Heart left ventricle (tissue), 16 donors: ENCODE results near the gene LAPTM5. TPM values are rescaled to one million over a fixed set of nuclear protein-coding genes. Genes with fewer than 3 reads are reported as not detected.
A peak's percentile ranks its signal among the peaks of the same experiment; 100 is the strongest.

Source experiments
- ATAC-seq, 4 donors: fragments of 200-7000 bp; cut with Tn5 transposase; one replicate each; pipeline ENCODE4 v1.9.1; 2020 to 2022; ENCODE audit warnings: moderate library complexity in 4 of 4, mild to moderate bottlenecking in 3 of 4, moderate number of reproducible peaks in 1 of 4
- DNase-seq, 5 donors: peaks; one replicate each; pipeline ENCODE4 v3.0.0-alpha.2; 2020
- H3K27ac ChIP-seq, 12 donors: fragments of 200-600 bp; sonication (generic) in 4 of 12; one replicate each; pipeline versions ENCODE4 v1.5.0 to v1.8.0; 2016 to 2022; ENCODE audit warnings: mild to moderate bottlenecking in 2 of 12
- H3K27me3 ChIP-seq, 9 donors: fragments of 200-600 bp; sonication (generic) in 2 of 9; one replicate each; pipeline versions ENCODE4 v1.5.1 to v1.8.0; 2016 to 2022; ENCODE audit warnings: mild to moderate bottlenecking in 3 of 9
- H3K36me3 ChIP-seq, 9 donors: fragments of 200-600 bp; sonication (generic) in 2 of 9; one replicate each; pipeline versions ENCODE4 v1.5.0 to v1.8.0; 2018 to 2022; ENCODE audit warnings: mild to moderate bottlenecking in 2 of 9
- H3K4me1 ChIP-seq, 12 donors: fragments of 200-600 bp; sonication (generic) in 4 of 12; one replicate each; pipeline versions ENCODE4 v1.5.0 to v1.8.0; 2016 to 2022; ENCODE audit warnings: mild to moderate bottlenecking in 3 of 12
- H3K4me3 ChIP-seq, 12 donors: fragments of 200-600 bp; sonication (generic) in 4 of 12; one replicate each; pipeline versions ENCODE4 v1.5.0 to v1.8.0; 2017 to 2022; ENCODE audit warnings: mild to moderate bottlenecking in 9 of 12, moderate library complexity in 4 of 12
- H3K9me3 ChIP-seq, 12 donors: fragments of 200-600 bp; sonication (generic) in 4 of 12; one replicate each; pipeline versions ENCODE4 v1.5.0 to v1.8.0; 2016 to 2022; ENCODE audit warnings: mild to moderate bottlenecking in 1 of 12
- CTCF ChIP-seq, 12 donors: fragments of 200-600 bp; sonication (generic) in 4 of 12; IDR thresholded peaks; one replicate each; pipeline versions ENCODE4 v1.5.0 to v1.8.0; 2018 to 2022; ENCODE audit warnings: antibody characterized with exemption in 12 of 12, mild to moderate bottlenecking in 5 of 12
- POLR2A ChIP-seq, 2 donors: fragments of 450-650 bp; IDR thresholded peaks; one replicate each; pipeline ENCODE4 v1.6.1; 2017; ENCODE audit warnings: antibody characterized with exemption in 2 of 2, mild to moderate bottlenecking in 2 of 2, moderate library complexity in 2 of 2
- WGBS, 4 donors: extraction: QIAGEN DNeasy Blood & Tissue Kit in 2 of 4; methylation state at CpG; one replicate each; pipeline versions ENCODE4 v1.1.5 to v1.1.7; 2013 to 2018; 5-methylcytosine and 5-hydroxymethylcytosine counted together
- intact Hi-C, 10 donors: fragments of 100-400 bp; cut with DNase I; formaldehyde crosslinking; loops; one replicate each; pipeline versions ENCODE4 v1.11.1 to v1.14.2; 2022
- polyA plus RNA-seq, 2 donors: library from polyadenylated mRNA; stranded (reverse); fragments of 200-250 nt; gene quantifications; one replicate each; pipeline ENCODE4 v1.2.3, GENCODE V29; 2013
- total RNA-seq, 9 donors: library from RNA; depleted of rRNA in 2 of 9; stranded (reverse); fragments of >200 nt in 2 of 9; fragmentation: NEBNext Ultra II Directional in 3 of 9; extraction: Animal tissue kit (Norgen Biotek cat#: 25700) in 3 of 9; gene quantifications; one replicate each; pipeline versions ENCODE4 v1.1.0 to v1.2.4, GENCODE V29; 2016 to 2023
- donor health status: ischemic (EF 13 %, LVEDD 7.1; RV severe dilation, severe dysfunction).
- donor health status: healthy with polysubstance abuse.
- donor health status: DM: no; HTN: yes; CAD: no.
- donor health status: DM: no; HTN: no; CAD: no.
- donor health status: ischemic (EF 25% LVEDD 6.9; RV normal size, moderate dysfunction).
- donor health status: ischemic (EF 25% LVEDD 5.7; RV mildly dilated, moderate dysfunction).
- donor health status: healthy.
- donor health status: DM: yes; HTN: yes; CAD: no.
- donor health status: ischemic (EF 35%, LVEDD 5.7; RV mildly dilated, moderate dysfunction).
- donor health status: nonischemic (EF 11% LVEDD 7.7; RV severe dilation, severe dysfunction).
- donor health status: DM: yes; HTN: yes; CAD: no.
- donor health status: PGD.
- donor health status: ischemic (EF 29% LVEDD 5.4; RV normal size, mild dysfunction).
- donor health status: nonischemic (EF 23%, LVEDD 6.1; RV moderate dilation, normal function).

The LAPTM5 gene
- total and polyA plus RNA-seq, 11 donors: 6.9 to 260 (median 14.3) TPM

GRCh38 chr1:30735124-30735523, 22.4 kb downstream of the LAPTM5 start:
- intact Hi-C loops: no loop called here
- DNase-seq: peak in 1 of 5 donors; percentile 75
- Histone ChIP-seq H3K4me1 (peaks cover 0 to 4% (median 0%) of the 10 kb centered on the region in 12 donors), H3K27ac (no peak overlapping the region), H3K36me3 (peaks cover 0 to 78% (median 0%) of the 10 kb centered on the region in 9 donors), H3K27me3 (peaks cover 0 to 11% (median 0%) of the 10 kb centered on the region in 9 donors), H3K4me3 (no peak overlapping the region), H3K9me3 (no peaks in the 10 kb centered on the region)
- peak; percentile 63 to 71 (median 67) for ATAC-seq
- WGBS, 4 donors: 50 to 61% (median 57%) methylated on average over 6 of the region's 6 CpGs
- TF ChIP-seq POLR2A (IDR thresholded peaks at IDR 0.05) (no peak), CTCF (IDR thresholded peaks at IDR 0.05) (no peak)

- no peak for TF ChIP-seq POLR2A (IDR thresholded peaks at IDR 0.05)
- no peak for TF ChIP-seq CTCF (IDR thresholded peaks at IDR 0.05)
- peaks cover 0 to 11% (median 0%) of the 10 kb centered on the region in 9 donors for H3K27me3 ChIP-seq
- no peak overlapping the region for H3K27ac ChIP-seq
- H3K36me3 ChIP-seq: peaks cover 0 to 73% (median 0%) of the 10 kb centered on the region in 9 donors
- peaks cover 0 to 8% (median 0%) of the 10 kb centered on the region in 12 donors for H3K4me1 ChIP-seq
- no peaks in the 10 kb centered on the region for H3K9me3 ChIP-seq
- no peak for DNase-seq
- intact Hi-C loops: loop anchor here in 1 of 10 donors (5.0 kb wide), 1 partner anchor 193 kb away; no protein-coding TSS in a partner anchor
- H3K4me3 ChIP-seq: no peak overlapping the region
- 95 to 97% (median 96%) methylated on average over 4 of the region's 4 CpGs for WGBS, 4 donors
- ATAC-seq: no peak
Measured at GRCh38 chr1:30734580-30734979, 23.0 kb downstream of the LAPTM5 start.

- H3K4me1 ChIP-seq: peaks cover 0 to 8% (median 0%) of the 10 kb centered on the region in 12 donors
- no peaks in the 10 kb centered on the region for H3K9me3 ChIP-seq
- WGBS, 4 donors: 85 to 95% (median 90%) methylated on average over 4 of the region's 4 CpGs
- H3K27me3 ChIP-seq: peaks cover 0 to 6% (median 0%) of the 10 kb centered on the region in 9 donors
- no peak for TF ChIP-seq CTCF (IDR thresholded peaks at IDR 0.05)
- no peak for TF ChIP-seq POLR2A (IDR thresholded peaks at IDR 0.05)
- intact Hi-C loops: loop anchor here in 1 of 10 donors (5.0 kb wide), 1 partner anchor 193 kb away; no protein-coding TSS in a partner anchor
- peaks cover 0 to 68% (median 0%) of the 10 kb centered on the region in 9 donors for H3K36me3 ChIP-seq
- H3K27ac ChIP-seq: no peak overlapping the region
- ATAC-seq (no peak), DNase-seq (no peak)
- H3K4me3 ChIP-seq: no peak overlapping the region
Measured at GRCh38 chr1:30734106-30734505, 23.5 kb downstream of the LAPTM5 start.

GRCh38 chr1:30733493-30733892, 24.1 kb downstream of the LAPTM5 start:
- no peak for ATAC-seq
- no peak for DNase-seq
- Histone ChIP-seq H3K4me3 (no peak overlapping the region), H3K9me3 (no peaks in the 10 kb centered on the region), H3K27me3 (no peaks in the 10 kb centered on the region), H3K4me1 (peaks cover 0 to 8% (median 0%) of the 10 kb centered on the region in 12 donors), H3K27ac (no peak overlapping the region), H3K36me3 (peaks cover 0 to 62% (median 0%) of the 10 kb centered on the region in 9 donors)
- intact Hi-C loops: loop anchor here in 1 of 10 donors (5.0 kb wide), 1 partner anchor 194 kb away; no protein-coding TSS in a partner anchor
- WGBS, 4 donors: 69 to 89% (median 87%) methylated on average over 7 to 8 of the region's 8 CpGs
- TF ChIP-seq POLR2A (IDR thresholded peaks at IDR 0.05) (no peak), CTCF (IDR thresholded peaks at IDR 0.05) (no peak)
